Measurements from ENCODE around the gene ERC1.

DNA sequence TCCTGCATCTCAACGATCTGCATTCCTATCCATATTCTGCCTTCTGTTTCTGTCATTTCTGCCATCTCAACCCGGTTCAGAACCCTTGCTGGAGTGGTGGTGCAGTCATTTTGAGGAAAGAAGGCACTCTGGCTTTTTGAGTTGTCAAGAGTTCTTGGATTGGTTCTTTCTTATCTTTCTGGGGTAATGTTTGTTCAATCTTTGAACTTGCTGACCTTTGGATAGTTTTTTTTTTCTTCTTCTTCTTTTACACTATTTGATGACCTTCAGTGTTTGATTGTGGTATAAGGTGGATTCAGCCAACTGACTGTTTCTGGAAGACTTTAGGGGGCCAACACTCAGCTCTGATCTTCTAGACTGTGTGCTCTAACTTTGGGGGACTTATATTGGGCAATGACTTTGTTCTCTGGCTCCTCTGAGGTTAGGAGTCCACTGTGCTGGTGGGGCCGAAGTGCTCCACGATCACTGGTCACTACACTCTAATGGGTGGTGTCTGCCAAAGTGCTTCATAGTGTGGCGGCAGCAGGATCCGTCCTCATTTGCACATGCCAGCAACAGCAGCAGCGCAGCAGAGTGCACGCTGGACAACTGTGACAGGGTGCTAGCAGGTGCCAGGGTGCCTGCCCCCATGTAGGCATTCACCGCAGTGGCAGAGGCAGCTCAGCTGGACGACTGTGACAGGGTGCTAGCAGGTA is 347.6 kb downstream of the ERC1 start:
- TF ChIP-seq GATA2 (IDR thresholded peaks at IDR 0.05; ENCODE audit: low read depth, low read length): no peak
- no peak for TF ChIP-seq GATA3 (IDR thresholded peaks at IDR 0.05; ENCODE audit: low read depth, low read length)
